ENCODE data around the gene SLK. TPM values are rescaled to one million over a fixed set of nuclear protein-coding genes. Genes with fewer than 3 reads are reported as not detected.
A peak's percentile ranks its signal among the peaks of the same experiment; 100 is the strongest.

Gene SLK
- total RNA-seq, 1 experiment from 2014 or later, result 40.8 TPM

DNA sequence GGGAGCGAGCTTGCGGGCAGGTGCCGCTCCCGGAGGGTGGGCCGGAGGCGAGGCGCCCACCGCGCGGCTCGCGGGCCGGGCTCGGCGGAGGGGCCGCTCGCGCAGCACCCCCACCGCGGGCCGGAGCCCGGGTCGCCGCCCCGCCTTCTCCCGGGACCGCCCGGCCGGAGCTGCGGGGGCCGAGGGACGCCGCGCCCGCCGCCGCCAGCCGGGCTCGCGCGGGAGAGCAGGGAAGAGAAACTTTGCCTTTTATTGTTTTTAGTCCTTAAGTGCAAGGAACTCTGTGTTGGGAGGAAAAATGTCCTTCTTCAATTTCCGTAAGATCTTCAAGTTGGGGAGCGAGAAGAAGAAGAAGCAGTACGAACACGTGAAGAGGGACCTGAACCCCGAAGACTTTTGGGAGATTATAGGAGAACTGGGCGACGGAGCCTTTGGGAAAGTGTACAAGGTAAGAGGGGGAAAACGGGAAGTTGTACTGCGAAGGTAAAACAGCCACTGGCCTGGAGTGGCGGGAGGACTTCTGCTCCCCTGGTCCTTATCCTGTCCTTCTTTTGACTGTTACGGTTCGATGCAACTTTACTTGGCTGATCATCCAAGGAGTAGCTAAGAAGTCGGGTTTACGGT lies 620 bp downstream of the SLK start:
- ChIA-PET CTCF (interaction anchor here (0.6 kb wide), 1 partner anchor 78 kb away, joined by 4 read pairs; no protein-coding TSS in a partner anchor), POLR2A (no interaction called here)
- Histone ChIP-seq H3K4me3 (ENCODE audit: low read depth in 2 of 2, low read length in 2 of 2) (peak overlapping the region; percentile 95 to 99), H3K36me3 (ENCODE audit: control insufficient read depth, insufficient read depth, low read length) (peaks cover 9% of the 10 kb centered on the region; the same call in 1 of the 2 replicates), H3K27me3 (ENCODE audit: control insufficient read depth, insufficient read depth, low read length) (no peaks in the 10 kb centered on the region), H3K27ac (ENCODE audit: low read length) (peak overlapping the region; percentile 92), H3K9me3 (ENCODE audit: control insufficient read depth, insufficient read depth, low read depth, low read length) (no peaks in the 10 kb centered on the region), H3K4me1 (ENCODE audit: control insufficient read depth, insufficient read depth, low read length) (peaks cover 16% of the 10 kb centered on the region)
- TF ChIP-seq, protein P1, sequence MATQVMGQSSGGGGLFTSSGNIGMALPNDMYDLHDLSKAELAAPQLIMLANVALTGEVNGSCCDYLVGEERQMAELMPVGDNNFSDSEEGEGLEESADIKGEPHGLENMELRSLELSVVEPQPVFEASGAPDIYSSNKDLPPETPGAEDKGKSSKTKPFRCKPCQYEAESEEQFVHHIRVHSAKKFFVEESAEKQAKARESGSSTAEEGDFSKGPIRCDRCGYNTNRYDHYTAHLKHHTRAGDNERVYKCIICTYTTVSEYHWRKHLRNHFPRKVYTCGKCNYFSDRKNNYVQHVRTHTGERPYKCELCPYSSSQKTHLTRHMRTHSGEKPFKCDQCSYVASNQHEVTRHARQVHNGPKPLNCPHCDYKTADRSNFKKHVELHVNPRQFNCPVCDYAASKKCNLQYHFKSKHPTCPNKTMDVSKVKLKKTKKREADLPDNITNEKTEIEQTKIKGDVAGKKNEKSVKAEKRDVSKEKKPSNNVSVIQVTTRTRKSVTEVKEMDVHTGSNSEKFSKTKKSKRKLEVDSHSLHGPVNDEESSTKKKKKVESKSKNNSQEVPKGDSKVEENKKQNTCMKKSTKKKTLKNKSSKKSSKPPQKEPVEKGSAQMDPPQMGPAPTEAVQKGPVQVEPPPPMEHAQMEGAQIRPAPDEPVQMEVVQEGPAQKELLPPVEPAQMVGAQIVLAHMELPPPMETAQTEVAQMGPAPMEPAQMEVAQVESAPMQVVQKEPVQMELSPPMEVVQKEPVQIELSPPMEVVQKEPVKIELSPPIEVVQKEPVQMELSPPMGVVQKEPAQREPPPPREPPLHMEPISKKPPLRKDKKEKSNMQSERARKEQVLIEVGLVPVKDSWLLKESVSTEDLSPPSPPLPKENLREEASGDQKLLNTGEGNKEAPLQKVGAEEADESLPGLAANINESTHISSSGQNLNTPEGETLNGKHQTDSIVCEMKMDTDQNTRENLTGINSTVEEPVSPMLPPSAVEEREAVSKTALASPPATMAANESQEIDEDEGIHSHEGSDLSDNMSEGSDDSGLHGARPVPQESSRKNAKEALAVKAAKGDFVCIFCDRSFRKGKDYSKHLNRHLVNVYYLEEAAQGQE (IDR thresholded peaks at IDR 0.05; ENCODE audit: insufficient read depth in 1 of 2, low read depth in 2 of 2, low read length in 1 of 2), result no peak
- TF ChIP-seq, protein P2, sequence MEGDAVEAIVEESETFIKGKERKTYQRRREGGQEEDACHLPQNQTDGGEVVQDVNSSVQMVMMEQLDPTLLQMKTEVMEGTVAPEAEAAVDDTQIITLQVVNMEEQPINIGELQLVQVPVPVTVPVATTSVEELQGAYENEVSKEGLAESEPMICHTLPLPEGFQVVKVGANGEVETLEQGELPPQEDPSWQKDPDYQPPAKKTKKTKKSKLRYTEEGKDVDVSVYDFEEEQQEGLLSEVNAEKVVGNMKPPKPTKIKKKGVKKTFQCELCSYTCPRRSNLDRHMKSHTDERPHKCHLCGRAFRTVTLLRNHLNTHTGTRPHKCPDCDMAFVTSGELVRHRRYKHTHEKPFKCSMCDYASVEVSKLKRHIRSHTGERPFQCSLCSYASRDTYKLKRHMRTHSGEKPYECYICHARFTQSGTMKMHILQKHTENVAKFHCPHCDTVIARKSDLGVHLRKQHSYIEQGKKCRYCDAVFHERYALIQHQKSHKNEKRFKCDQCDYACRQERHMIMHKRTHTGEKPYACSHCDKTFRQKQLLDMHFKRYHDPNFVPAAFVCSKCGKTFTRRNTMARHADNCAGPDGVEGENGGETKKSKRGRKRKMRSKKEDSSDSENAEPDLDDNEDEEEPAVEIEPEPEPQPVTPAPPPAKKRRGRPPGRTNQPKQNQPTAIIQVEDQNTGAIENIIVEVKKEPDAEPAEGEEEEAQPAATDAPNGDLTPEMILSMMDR (IDR thresholded peaks at IDR 0.05), result no peak
- no peak for TF ChIP-seq TCF7L2 (IDR thresholded peaks at IDR 0.05; ENCODE audit: low read depth, low read length)
- no peak for TF ChIP-seq SIN3A (IDR thresholded peaks at IDR 0.05; ENCODE audit: borderline replicate concordance, insufficient read depth, low read depth, low read length)
- TF ChIP-seq POLR2AphosphoS5 (IDR thresholded peaks at IDR 0.05; ENCODE audit: low read depth, low read length), result no peak
- intact Hi-C loops (cut with micrococcal nuclease; ENCODE audit: unreplicated experiment), result loop anchor here (5.0 kb wide), 2 partner anchors 50 to 80 kb away; partner anchors contain the start of gene STN1
- peak; percentile 61 for ATAC-seq
- in situ Hi-C loops (cut with HindIII; ENCODE audit: low pct_unique_long_range_greater_than_20kb, low sequenced_read_pairs), result no loop called here
- no peak for DNase-seq (ENCODE audit: low read depth, low spot score)
- BruUV-seq (replicated peaks), result no TSS peak

DNA sequence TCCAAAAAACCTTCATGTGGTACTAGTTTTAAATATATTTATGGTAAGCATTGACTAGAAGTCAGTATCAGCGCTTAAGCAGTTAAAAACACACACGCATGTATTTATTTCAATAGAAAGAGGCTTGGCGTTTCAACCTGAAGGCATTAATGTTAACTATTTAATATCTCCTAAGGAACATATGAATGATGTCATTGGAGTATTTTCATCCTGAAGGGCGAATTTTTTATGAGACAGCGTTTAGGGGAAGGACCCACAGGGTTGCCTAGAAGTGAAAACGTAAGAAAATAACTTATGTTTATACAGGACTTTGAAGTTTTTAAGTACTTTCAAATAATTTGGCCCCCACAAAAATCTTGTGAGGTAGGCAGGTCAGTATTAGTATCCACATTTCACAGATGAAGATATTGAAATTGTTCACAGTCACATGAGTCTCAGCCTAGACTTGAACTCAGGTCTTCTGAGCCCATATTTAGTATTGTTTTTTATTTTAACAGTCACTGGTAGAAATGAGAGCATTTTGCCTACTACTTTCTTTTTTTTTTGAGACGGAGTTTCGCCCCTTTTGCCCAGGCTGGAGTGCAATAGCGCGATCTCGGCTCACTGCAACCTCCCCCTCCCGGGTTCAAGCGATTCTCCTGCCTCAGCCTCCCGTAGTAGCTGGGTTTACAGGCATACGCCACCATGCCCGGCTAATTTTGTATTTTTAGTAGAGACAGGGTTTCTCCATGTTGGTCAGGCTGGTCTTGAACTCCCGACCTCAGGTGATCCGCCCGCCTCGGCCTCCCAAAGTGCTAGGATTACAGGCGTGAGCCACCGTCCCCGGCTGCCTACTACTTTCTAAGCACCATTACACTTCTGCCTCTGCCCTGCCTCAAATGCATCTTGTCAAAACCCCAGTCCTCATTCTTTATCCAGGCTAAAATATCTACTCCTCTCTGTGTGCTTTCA lies 1.8 kb downstream of the SLK start:
- Histone ChIP-seq H3K4me1 (ENCODE audit: control insufficient read depth, insufficient read depth, low read length) (peaks cover 23% of the 10 kb centered on the region), H3K36me3 (ENCODE audit: control insufficient read depth, insufficient read depth, low read length) (peaks cover 9% of the 10 kb centered on the region; the same call in 1 of the 2 replicates), H3K27ac (ENCODE audit: low read length) (peak overlapping the region; percentile 92), H3K4me3 (ENCODE audit: low read depth in 2 of 2, low read length in 2 of 2) (peak overlapping the region; percentile 95 to 99), H3K9me3 (ENCODE audit: control insufficient read depth, insufficient read depth, low read depth, low read length) (no peaks in the 10 kb centered on the region), H3K27me3 (ENCODE audit: control insufficient read depth, insufficient read depth, low read length) (no peaks in the 10 kb centered on the region)
- in situ Hi-C loops (cut with HindIII; ENCODE audit: low pct_unique_long_range_greater_than_20kb, low sequenced_read_pairs) (no loop called here), intact Hi-C loops (cut with micrococcal nuclease; ENCODE audit: unreplicated experiment) (loop anchor here (5.0 kb wide), 2 partner anchors 51 to 81 kb away; partner anchors contain the start of gene STN1)
- no TSS peak for BruUV-seq (replicated peaks)
- ATAC-seq (no peak), DNase-seq (ENCODE audit: low read depth, low spot score) (no peak)
- TF ChIP-seq, protein P2 (IDR thresholded peaks at IDR 0.05), result no peak
- TF ChIP-seq POLR2AphosphoS5 (IDR thresholded peaks at IDR 0.05; ENCODE audit: low read depth, low read length) (no peak), SIN3A (IDR thresholded peaks at IDR 0.05; ENCODE audit: borderline replicate concordance, insufficient read depth, low read depth, low read length) (no peak), TCF7L2 (IDR thresholded peaks at IDR 0.05; ENCODE audit: low read depth, low read length) (no peak)
- TF ChIP-seq, protein P1 (IDR thresholded peaks at IDR 0.05; ENCODE audit: insufficient read depth in 1 of 2, low read depth in 2 of 2, low read length in 1 of 2), result no peak
- POLR2A ChIA-PET, result interaction anchor here (0.5 kb wide), 1 partner anchor 22 kb away, joined by 3 read pairs; no protein-coding TSS in a partner anchor
- CTCF ChIA-PET, result interaction anchor here (0.6 kb wide), 1 partner anchor 79 kb away, joined by 4 read pairs; no protein-coding TSS in a partner anchor

Measured in Panc1 (cell line).